Fibroblast of lung (primary cell): Measurements from ENCODE around the gene ITSN1. TPM values are rescaled to one million over a fixed set of nuclear protein-coding genes. Genes with fewer than 3 reads are reported as not detected.

Experiments
- DNase-seq, 2 donors: peaks; one replicate each; pipeline versions ENCODE4 v3.0.0 to v3.0.0-alpha.2; 2010; ENCODE audit warnings: low read depth in 2 of 2
- H2AFZ ChIP-seq: 2 replicates; pipeline ENCODE4 v1.5.1; 2012; ENCODE audit warnings: low read length, control low read depth, inconsistent platforms
- H3K27ac ChIP-seq: 2 replicates; pipeline ENCODE4 v1.5.1; 2011; ENCODE audit warnings: low read length, control low read depth; ENCODE audit not compliant: insufficient read depth
- H3K27me3 ChIP-seq: 2 replicates; pipeline ENCODE4 v1.5.1; 2011; ENCODE audit warnings: mild to moderate bottlenecking, low read length; ENCODE audit not compliant: control insufficient read depth, insufficient read depth
- H3K36me3 ChIP-seq: 2 replicates; pipeline ENCODE4 v1.5.1; 2011; ENCODE audit warnings: low read length; ENCODE audit not compliant: control insufficient read depth, insufficient read depth
- H3K4me1 ChIP-seq: 2 replicates; pipeline ENCODE4 v1.5.1; 2011; ENCODE audit warnings: low read length; ENCODE audit not compliant: control insufficient read depth, insufficient read depth; ENCODE audit errors: extremely low read depth
- H3K4me2 ChIP-seq: 2 replicates; pipeline ENCODE4 v1.5.1; 2011; ENCODE audit warnings: low read length, control low read depth; ENCODE audit not compliant: insufficient read depth; ENCODE audit errors: extremely low read depth
- H3K4me3 ChIP-seq, 4 experiments: fragments of 200-600 bp in 1 of 4; sonication (generic) in 1 of 4; replicated peaks in 1 of 4; 2 replicates each; pipeline ENCODE4 v1.5.1; 2011 to 2016; ENCODE audit warnings: low read length in 4 of 4, low read depth in 3 of 4, mild to moderate bottlenecking in 3 of 4, control low read depth in 2 of 4, inconsistent platforms in 1 of 4, mixed read lengths in 1 of 4; ENCODE audit not compliant: insufficient read depth in 1 of 4; ENCODE audit errors: control extremely low read depth in 1 of 4
- H3K79me2 ChIP-seq: 2 replicates; pipeline ENCODE4 v1.5.1; 2012; ENCODE audit warnings: mild to moderate bottlenecking, low read length, inconsistent platforms; ENCODE audit not compliant: control insufficient read depth, insufficient read depth
- H3K9ac ChIP-seq: 2 replicates; pipeline ENCODE4 v1.5.1; 2011; ENCODE audit warnings: mild to moderate bottlenecking, low read length, control low read depth; ENCODE audit not compliant: insufficient read depth
- H3K9me3 ChIP-seq: 2 replicates; pipeline ENCODE4 v1.5.1; 2012; ENCODE audit warnings: low read depth, low read length; ENCODE audit not compliant: control insufficient read depth, insufficient read depth
- H4K20me1 ChIP-seq: 2 replicates; pipeline ENCODE4 v1.5.1; 2011; ENCODE audit warnings: low read length; ENCODE audit not compliant: control insufficient read depth, insufficient read depth; ENCODE audit errors: extremely low read depth
- CTCF ChIP-seq, 2 donors: IDR thresholded peaks in 1 of 2; conservative IDR thresholded peaks in 1 of 2; 1 replicate in 1 of 2; 2 replicates in 1 of 2; pipeline ENCODE4 v1.5.1; 2011 to 2012; ENCODE audit warnings: low read length in 2 of 2, control low read depth in 1 of 2, inconsistent platforms in 1 of 2, low read depth in 1 of 2, mild to moderate bottlenecking in 1 of 2
- EZH2 ChIP-seq: IDR thresholded peaks from 2 replicates; pipeline ENCODE4 v1.5.1; 2012; ENCODE audit warnings: low read length, control low read depth, mild to moderate bottlenecking; ENCODE audit errors: missing control alignments
- polyA plus RNA-seq, 2 donors: library from polyadenylated mRNA; depleted of rRNA in 1 of 2; stranded (reverse) in 1 of 2; unstranded in 1 of 2; fragments of >200 nt; gene quantifications; 2 replicates each; pipeline ENCODE4 v1.2.1, GENCODE V29; 2011 to 2012; ENCODE audit warnings: missing spikeins in 1 of 2
- total RNA-seq: library from RNA; depleted of rRNA; stranded (reverse); fragments of >200 nt; gene quantifications from 2 replicates; pipeline ENCODE4 v1.2.1, GENCODE V29; 2014

ITSN1 gene
- total and polyA plus RNA-seq, 2 donors (not counting 1 experiment from before 2014, with no cell fraction given): 34.7 to 63.1 TPM

GRCh38 chr21:33897098-33897497 lies 254.8 kb downstream of the ITSN1 start:
- H3K9me3 ChIP-seq: no peaks in the 10 kb centered on the region
- H3K4me2 ChIP-seq: no peak overlapping the region
- no peaks in the 10 kb centered on the region for H4K20me1 ChIP-seq
- no peak overlapping the region for H3K9ac ChIP-seq
- peaks cover 2% of the 10 kb centered on the region for H3K36me3 ChIP-seq
- no peak overlapping the region for H2AFZ ChIP-seq
- peaks cover 6% of the 10 kb centered on the region for H3K4me1 ChIP-seq
- no peak for TF ChIP-seq EZH2
- TF ChIP-seq CTCF (conservative IDR thresholded peaks at IDR 0.05 in 1 of 2, IDR thresholded peaks at IDR 0.05 in 1 of 2; ENCODE audit: low read depth in 1 of 2, low read length in 2 of 2): no peak
- no peaks in the 10 kb centered on the region for H3K27me3 ChIP-seq
- no peak for DNase-seq
- no peaks in the 10 kb centered on the region for H3K79me2 ChIP-seq
- H3K4me3 ChIP-seq: no peak overlapping the region
- no peak overlapping the region for H3K27ac ChIP-seq

GRCh38 chr21:33897739-33898138 lies 255.4 kb downstream of the ITSN1 start:
- H2AFZ ChIP-seq: no peak overlapping the region
- no peak overlapping the region for H3K4me3 ChIP-seq
- TF ChIP-seq EZH2 (no peak), CTCF (conservative IDR thresholded peaks at IDR 0.05 in 1 of 2, IDR thresholded peaks at IDR 0.05 in 1 of 2; ENCODE audit: low read depth in 1 of 2, low read length in 2 of 2) (no peak)
- no peaks in the 10 kb centered on the region for H3K79me2 ChIP-seq
- no peak for DNase-seq
- no peak overlapping the region for H3K9ac ChIP-seq
- peaks cover 6% of the 10 kb centered on the region for H3K4me1 ChIP-seq
- no peak overlapping the region for H3K27ac ChIP-seq
- H3K27me3 ChIP-seq: no peaks in the 10 kb centered on the region
- H4K20me1 ChIP-seq: no peaks in the 10 kb centered on the region
- H3K36me3 ChIP-seq: peaks cover 4% of the 10 kb centered on the region
- H3K4me2 ChIP-seq: no peak overlapping the region
- no peaks in the 10 kb centered on the region for H3K9me3 ChIP-seq

GRCh38 chr21:33898586-33898985 lies 256.3 kb downstream of the ITSN1 start:
- Histone ChIP-seq H3K36me3 (peaks cover 4% of the 10 kb centered on the region), H3K27me3 (no peaks in the 10 kb centered on the region), H3K4me3 (no peak overlapping the region), H3K79me2 (no peaks in the 10 kb centered on the region), H3K4me2 (no peak overlapping the region), H3K27ac (no peak overlapping the region), H3K4me1 (peaks cover 6% of the 10 kb centered on the region), H4K20me1 (no peaks in the 10 kb centered on the region), H2AFZ (no peak overlapping the region), H3K9ac (no peak overlapping the region), H3K9me3 (no peaks in the 10 kb centered on the region)
- DNase-seq: peak in 1 of 2 donors; percentile 80
- no peak for TF ChIP-seq CTCF (conservative IDR thresholded peaks at IDR 0.05 in 1 of 2, IDR thresholded peaks at IDR 0.05 in 1 of 2; ENCODE audit: low read depth in 1 of 2, low read length in 2 of 2)
- TF ChIP-seq EZH2: no peak
